Type B pancreatic cell (in vitro differentiated cells): ENCODE results near the gene LRRK1. TPM values are rescaled to one million over a fixed set of nuclear protein-coding genes. Genes with fewer than 3 reads are reported as not detected.

Source experiments
- DNase-seq: peaks from one replicate; pipeline ENCODE4 v3.0.0; 2021; ENCODE audit warnings: mixed read lengths; ENCODE audit not compliant: unreplicated experiment; ENCODE audit errors: extremely low spot score
- H3K27ac Mint-ChIP-seq: 2 replicates; pipeline ENCODE4 v1.8.0; 2021; ENCODE audit warnings: mild to moderate bottlenecking, mixed read lengths
- H3K27me3 Mint-ChIP-seq: 2 replicates; pipeline ENCODE4 v1.8.0; 2021; ENCODE audit warnings: mixed read lengths
- H3K36me3 Mint-ChIP-seq: 2 replicates; pipeline ENCODE4 v1.8.0; 2021; ENCODE audit warnings: mixed read lengths
- H3K4me1 Mint-ChIP-seq: one replicate; pipeline ENCODE4 v1.8.0; 2021; ENCODE audit warnings: mixed read lengths; ENCODE audit not compliant: unreplicated experiment
- H3K4me3 Mint-ChIP-seq: 2 replicates; pipeline ENCODE4 v1.8.0; 2021; ENCODE audit warnings: mild to moderate bottlenecking, mixed read lengths
- H3K9me3 Mint-ChIP-seq: 2 replicates; pipeline ENCODE4 v1.8.0; 2021; ENCODE audit warnings: mixed read lengths
- CTCF ChIP-seq: fragments of 200-600 bp; sonication (generic); conservative IDR thresholded peaks from 2 replicates; pipeline ENCODE4 v1.5.0; 2021; ENCODE audit warnings: antibody characterized with exemption, mild to moderate bottlenecking
- total RNA-seq: library from RNA; stranded (reverse); gene quantifications from 2 replicates; pipeline ENCODE4 v1.2.1, GENCODE V29; 2021; ENCODE audit warnings: low replicate concordance

The LRRK1 gene
- total RNA-seq, 1 donor from 2014 or later: 2.0 TPM

DNA sequence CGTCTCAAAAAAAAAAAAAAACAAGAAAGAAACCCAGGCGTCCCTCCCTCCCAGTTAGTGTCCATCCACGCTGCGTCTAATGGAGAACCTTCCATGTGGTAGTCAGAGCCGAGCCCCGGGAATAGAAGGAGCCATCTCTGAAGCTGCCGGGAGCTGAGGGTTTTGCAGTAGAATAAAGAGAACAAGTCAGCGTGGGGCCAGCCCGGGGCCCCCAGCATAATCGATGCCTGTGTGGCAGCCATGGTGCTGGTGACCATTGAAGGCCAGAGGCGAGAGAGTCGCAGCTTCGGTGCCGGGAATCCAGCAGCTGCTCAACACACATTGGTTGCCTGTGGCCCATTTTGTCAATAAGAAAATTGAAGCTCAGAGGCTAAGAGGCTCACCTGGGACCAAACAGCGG, 181.0 kb downstream of the LRRK1 start:
- DNase-seq: peak; percentile 63
- no peak overlapping the region for H3K27ac Mint-ChIP-seq
- peaks cover 2% of the 10 kb centered on the region for H3K4me1 Mint-ChIP-seq
- H3K9me3 Mint-ChIP-seq: no peaks in the 10 kb centered on the region
- H3K4me3 Mint-ChIP-seq: no peak overlapping the region
- no peaks in the 10 kb centered on the region for H3K27me3 Mint-ChIP-seq
- TF ChIP-seq CTCF: no peak
- no peaks in the 10 kb centered on the region for H3K36me3 Mint-ChIP-seq

- no peak for TF ChIP-seq CTCF
- no peak overlapping the region for H3K4me3 Mint-ChIP-seq
- DNase-seq: peak; percentile 60
- no peaks in the 10 kb centered on the region for H3K27me3 Mint-ChIP-seq
- H3K27ac Mint-ChIP-seq: no peak overlapping the region
- no peaks in the 10 kb centered on the region for H3K9me3 Mint-ChIP-seq
- peaks cover 9% of the 10 kb centered on the region for H3K4me1 Mint-ChIP-seq
- H3K36me3 Mint-ChIP-seq: no peaks in the 10 kb centered on the region
These were observed 181.7 kb downstream of the LRRK1 start for GRCh38 chr15:101100593-101101442.

GRCh38 chr15:101101676-101102075, 182.5 kb downstream of the LRRK1 start:
- Mint-ChIP-seq H3K9me3 (no peaks in the 10 kb centered on the region), H3K27me3 (no peaks in the 10 kb centered on the region), H3K4me1 (peaks cover 14% of the 10 kb centered on the region), H3K4me3 (no peak overlapping the region), H3K36me3 (no peaks in the 10 kb centered on the region), H3K27ac (no peak overlapping the region)
- TF ChIP-seq CTCF: no peak
- DNase-seq: no peak

DNA sequence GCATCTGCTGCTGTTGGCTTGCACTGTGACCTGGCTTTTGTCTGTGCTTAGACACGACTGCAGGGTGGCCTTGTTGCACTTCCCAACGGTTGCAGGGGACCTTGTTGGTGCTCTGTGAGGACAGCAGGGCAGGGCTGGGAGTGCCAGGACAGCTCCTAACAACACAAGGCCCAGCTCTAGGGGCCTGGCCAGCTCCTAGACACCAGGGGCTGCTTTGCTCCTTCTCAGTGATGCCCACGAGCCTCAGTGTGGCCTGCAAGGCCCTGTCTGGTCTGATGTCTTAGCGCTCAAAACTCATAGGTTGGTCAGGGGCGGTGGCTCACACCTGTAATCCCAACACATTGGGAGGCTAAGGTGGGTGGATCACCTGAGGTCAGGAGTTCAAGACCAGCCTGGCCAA, 183.6 kb downstream of the LRRK1 start:
- no peak overlapping the region for H3K27ac Mint-ChIP-seq

DNA sequence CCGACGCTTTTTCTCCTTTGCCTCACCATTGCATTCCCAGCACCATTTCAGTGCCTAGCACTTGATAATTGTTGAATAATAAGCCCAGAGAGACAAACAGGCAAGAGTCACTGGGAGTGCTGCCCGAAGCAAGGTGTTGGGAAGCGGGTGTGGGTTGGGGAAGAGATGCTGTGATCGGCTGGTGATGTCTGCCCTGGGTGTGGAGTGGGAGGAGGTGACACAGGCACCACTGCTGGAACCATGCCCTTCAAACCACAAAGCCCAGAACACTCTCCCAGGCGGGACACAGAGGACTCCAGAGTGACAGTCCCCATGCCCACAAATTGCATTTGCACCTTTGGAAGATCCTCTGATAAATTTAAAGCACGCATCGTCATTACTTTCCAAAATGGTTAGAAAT, 184.4 kb downstream of the LRRK1 start:
- Mint-ChIP-seq H3K27ac (no peak overlapping the region), H3K36me3 (no peaks in the 10 kb centered on the region), H3K4me3 (no peak overlapping the region), H3K27me3 (no peaks in the 10 kb centered on the region), H3K9me3 (no peaks in the 10 kb centered on the region), H3K4me1 (peaks cover 14% of the 10 kb centered on the region)
- no peak for TF ChIP-seq CTCF
- DNase-seq: no peak

More for the DNA sequence above, 183.6 kb downstream of the LRRK1 start:
- H3K4me1 Mint-ChIP-seq: peaks cover 14% of the 10 kb centered on the region
- no peak for DNase-seq
- no peak for TF ChIP-seq CTCF
- H3K36me3 Mint-ChIP-seq: no peaks in the 10 kb centered on the region
- H3K27me3 Mint-ChIP-seq: no peaks in the 10 kb centered on the region
- H3K9me3 Mint-ChIP-seq: no peaks in the 10 kb centered on the region
- H3K4me3 Mint-ChIP-seq: no peak overlapping the region
